Measurements from ENCODE around the gene VSTM1.

DNA sequence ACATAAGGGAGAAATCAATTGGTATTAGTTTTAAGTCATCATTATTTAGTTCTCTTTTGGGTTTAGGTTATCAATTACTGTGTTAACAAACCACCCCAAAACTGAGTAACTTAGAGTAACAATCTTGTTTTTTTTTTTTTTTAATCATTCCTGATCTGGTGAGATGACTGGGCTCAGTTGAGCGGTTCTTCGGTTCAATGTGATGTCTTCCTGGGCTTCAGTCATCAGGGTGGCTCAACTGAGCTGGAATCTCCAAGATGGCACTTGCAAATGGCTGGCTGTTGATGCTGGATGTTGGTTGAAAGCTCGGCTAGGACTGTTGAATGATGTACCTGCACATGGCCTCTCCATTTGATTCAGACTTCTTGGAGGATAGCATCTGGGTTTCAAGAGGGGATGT, 20.7 kb upstream of the VSTM1 start:
- TF ChIP-seq GABPA (IDR thresholded peaks at IDR 0.05; ENCODE audit: borderline replicate concordance, insufficient read depth, low read length) = no peak
- TF ChIP-seq EP300 (IDR thresholded peaks at IDR 0.05; ENCODE audit: borderline replicate concordance in 1 of 2, low read depth in 2 of 2, low read length in 2 of 2) = no peak
- TF ChIP-seq EZH2 (IDR thresholded peaks at IDR 0.05; ENCODE audit: low read depth, low read length, severe bottlenecking) = no peak
- TF ChIP-seq, protein P1, sequence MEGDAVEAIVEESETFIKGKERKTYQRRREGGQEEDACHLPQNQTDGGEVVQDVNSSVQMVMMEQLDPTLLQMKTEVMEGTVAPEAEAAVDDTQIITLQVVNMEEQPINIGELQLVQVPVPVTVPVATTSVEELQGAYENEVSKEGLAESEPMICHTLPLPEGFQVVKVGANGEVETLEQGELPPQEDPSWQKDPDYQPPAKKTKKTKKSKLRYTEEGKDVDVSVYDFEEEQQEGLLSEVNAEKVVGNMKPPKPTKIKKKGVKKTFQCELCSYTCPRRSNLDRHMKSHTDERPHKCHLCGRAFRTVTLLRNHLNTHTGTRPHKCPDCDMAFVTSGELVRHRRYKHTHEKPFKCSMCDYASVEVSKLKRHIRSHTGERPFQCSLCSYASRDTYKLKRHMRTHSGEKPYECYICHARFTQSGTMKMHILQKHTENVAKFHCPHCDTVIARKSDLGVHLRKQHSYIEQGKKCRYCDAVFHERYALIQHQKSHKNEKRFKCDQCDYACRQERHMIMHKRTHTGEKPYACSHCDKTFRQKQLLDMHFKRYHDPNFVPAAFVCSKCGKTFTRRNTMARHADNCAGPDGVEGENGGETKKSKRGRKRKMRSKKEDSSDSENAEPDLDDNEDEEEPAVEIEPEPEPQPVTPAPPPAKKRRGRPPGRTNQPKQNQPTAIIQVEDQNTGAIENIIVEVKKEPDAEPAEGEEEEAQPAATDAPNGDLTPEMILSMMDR (IDR thresholded peaks at IDR 0.05; ENCODE audit: control extremely low read depth in 1 of 3, insufficient read depth in 1 of 3, low read depth in 1 of 3, low read length in 3 of 3) = no peak
